GM12892 (cell line): ENCODE measurements around the gene MARCO.

Source experiments
- POLR2A ChIP-seq: IDR thresholded peaks from 2 replicates; pipeline ENCODE4 v1.6.1; 2011; ENCODE audit warnings: low read depth, low read length, control low read depth
- POLR2AphosphoS5 ChIP-seq: IDR thresholded peaks from 2 replicates; pipeline ENCODE4 v1.6.1; 2011; ENCODE audit warnings: low read depth, low read length, control low read depth
- TAF1 ChIP-seq: IDR thresholded peaks from 2 replicates; pipeline ENCODE4 v1.6.1; 2011; ENCODE audit warnings: low read depth, mild to moderate bottlenecking, control low read depth, low read length, borderline replicate concordance

- TF ChIP-seq POLR2A = no peak
- TF ChIP-seq POLR2AphosphoS5 = no peak
- no peak for TF ChIP-seq TAF1
Measured at GRCh38 chr2:119013671-119014070, 71.7 kb downstream of the MARCO start.
